HG03342 (cell line): ENCODE results near the gene SRP19.
"Not testable (repeated sequence)": the region's sequence is repeated elsewhere in the genome, so short reads cannot be mapped to it uniquely, and the experiment has no call there.

Source experiments
- ATAC-seq: cut with Tn5 transposase; IDR thresholded peaks from one replicate; pipeline ENCODE4 v1.9.1; 2021; ENCODE audit warnings: mild to moderate bottlenecking, moderate library complexity; ENCODE audit not compliant: unreplicated experiment

The SRP19 gene

DNA sequence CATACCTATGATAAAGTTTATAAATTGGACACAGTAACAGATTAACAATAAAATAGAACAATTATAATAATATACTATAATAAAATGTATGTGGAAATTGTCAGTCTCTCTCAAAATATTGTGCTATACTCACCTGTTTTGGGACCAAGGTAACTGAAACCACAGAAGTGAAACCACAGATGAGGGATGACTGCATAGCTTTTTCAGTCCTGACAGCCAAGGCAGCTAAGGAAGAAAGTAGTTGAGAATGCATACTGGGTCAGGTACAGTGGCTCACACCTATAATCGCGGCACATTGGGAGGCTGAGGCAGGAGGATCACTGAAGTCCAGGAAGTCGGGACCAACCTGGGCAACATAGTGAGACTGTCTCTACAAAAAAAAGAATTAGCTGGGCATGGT lies 8.9 kb downstream of the SRP19 start:
- ATAC-seq = peak; percentile 69

DNA sequence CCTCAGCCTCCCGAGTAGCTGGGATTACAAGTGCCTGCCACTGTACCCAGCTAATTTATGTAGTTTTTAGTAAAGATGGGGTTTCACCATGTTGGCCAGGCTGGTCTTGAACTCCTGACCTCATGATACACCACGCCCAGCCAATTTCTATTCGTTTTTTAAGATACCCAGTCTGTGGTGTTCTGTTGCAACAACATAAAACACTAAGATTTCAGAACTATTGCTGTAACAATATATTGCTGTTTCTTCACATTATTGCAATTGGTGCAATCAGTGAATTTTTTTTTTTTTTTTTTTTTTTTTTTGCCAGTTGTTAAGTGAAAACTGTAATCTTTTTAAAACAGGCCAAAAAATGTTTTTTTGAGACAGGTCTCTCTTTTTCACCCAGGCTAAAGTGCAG lies 9.9 kb downstream of the SRP19 start:
- ATAC-seq = no peak

DNA sequence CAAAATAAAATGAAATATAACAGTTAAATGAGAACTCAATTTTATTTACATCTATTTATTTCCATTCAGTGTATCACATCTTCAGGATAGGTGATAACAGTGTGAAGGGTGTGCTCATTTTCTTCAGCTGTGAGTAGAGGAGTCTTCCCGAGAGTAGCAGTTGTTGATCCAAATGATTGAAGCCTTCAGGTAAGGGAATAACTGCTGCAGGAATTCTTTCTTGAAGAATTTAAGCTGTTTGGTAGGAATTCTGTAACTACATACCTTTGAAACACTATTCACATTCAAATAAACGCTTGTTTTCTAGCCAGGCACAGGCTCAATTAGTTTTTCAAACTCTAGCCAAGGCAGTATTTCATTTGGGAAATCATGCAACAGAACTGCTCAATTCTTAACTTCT lies 15.3 kb downstream of the SRP19 start:
- no peak for ATAC-seq

DNA sequence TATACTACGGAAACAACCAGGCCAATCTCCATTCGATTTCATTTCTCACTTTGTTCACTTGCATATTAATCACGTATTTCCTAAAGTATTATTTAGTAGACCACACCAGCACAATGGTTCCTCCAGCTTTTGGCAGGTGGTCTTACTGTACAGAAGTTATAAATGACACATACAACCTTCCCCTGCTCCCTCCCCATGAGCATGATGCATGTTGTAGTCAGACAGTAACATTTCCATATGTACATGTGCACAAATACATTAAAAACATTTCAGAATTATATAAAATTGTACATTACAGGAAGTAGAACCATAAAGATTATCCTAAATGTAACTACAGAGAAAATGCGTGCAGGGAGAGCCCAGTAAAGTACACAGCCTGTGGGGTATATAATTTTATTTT lies 17.0 kb downstream of the SRP19 start:
- no peak for ATAC-seq

DNA sequence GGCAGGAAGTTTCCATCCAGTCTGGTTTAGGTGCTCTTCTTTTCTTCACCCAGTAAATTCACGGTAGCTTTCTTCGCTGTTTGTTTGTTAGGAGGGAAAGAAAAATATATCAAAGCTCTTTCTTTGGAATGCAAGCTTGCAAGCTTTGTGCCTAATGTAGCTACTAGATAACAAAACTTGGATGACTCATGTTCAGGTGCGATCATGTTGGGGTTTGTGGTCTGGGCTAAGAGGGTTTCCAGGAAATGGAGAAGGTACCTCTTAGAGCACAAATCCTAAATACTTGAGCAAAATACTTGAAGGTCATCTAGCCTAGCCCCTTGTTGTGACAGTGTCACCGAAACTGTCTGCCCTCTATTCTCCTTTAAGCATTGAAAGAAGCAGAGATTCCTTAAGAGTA lies 17.7 kb downstream of the SRP19 start:
- ATAC-seq = peak; percentile 67

DNA sequence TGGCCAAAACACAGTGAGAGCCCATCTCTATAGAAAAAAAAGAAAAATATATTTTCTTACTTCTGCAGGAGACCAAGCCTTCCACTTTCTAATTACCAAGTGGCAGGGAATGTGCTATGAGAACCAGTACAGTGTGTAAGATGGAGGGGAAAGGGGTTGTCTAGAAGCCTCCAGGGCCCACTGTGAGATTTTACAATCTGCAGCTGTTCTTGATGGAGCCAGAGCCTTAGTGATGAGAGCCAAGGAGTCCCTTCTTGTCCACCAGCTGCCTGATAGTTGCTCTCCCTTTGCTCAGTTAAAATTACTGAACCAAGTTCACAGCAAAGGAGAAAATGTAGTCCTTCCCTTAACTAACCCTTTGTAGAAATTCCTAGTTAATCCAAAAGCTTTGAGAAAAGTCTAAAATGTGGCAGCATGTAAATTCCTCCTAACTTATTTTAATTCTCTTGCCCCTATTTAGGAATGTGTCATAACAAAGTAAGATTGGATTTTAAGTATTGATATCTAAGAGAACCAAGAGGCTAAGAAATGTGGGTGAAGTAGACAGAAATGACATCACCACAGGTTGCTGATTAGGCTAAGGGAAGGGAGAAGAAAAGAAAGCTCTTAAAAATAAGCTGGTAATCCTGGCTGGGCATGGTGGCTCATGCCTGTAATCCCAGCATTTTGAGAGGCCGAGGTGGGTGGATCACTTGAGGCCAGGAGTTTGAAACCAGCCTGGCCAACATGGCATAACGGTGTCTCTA lies 19.3 kb downstream of the SRP19 start:
- no peak for ATAC-seq

DNA sequence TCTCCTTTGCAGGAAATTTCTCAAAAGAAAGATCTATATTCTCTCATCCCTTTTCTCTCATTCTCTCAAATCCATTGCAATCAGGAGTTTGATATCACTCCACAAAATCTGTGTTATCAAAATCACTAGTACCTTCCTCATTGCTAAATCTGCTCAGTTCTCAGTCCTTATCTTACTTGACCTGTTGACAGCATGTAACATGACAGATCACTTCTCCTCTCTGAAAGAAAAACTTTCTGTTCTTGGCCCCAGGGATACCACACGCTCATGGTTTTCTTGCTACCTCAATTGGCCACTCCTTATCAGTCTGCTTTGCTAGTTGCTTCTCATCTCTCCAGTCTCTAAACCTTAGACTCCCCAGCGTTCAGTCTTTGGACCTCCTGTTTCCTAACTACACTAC lies 22.1 kb downstream of the SRP19 start:
- ATAC-seq = no peak

DNA sequence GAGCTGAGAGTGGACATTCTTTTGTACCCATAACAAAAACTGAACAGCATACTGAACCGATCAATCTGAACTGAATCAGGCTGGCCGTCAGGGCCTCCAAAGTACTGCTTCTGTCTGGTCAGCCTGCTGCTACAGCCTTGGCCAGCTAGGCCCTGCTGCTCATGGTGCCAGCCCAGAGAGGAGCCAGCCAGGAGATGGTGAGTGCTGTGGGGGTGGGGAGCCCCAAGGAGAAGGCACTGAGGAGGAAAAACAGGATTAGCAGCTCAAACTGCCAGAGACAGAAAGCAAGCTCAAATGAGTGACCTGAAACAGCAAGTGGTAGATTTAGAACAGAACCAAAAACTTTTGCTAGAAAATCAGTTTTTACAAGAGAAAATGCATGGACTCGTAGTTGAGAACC lies 23.9 kb downstream of the SRP19 start:
- ATAC-seq = no peak

DNA sequence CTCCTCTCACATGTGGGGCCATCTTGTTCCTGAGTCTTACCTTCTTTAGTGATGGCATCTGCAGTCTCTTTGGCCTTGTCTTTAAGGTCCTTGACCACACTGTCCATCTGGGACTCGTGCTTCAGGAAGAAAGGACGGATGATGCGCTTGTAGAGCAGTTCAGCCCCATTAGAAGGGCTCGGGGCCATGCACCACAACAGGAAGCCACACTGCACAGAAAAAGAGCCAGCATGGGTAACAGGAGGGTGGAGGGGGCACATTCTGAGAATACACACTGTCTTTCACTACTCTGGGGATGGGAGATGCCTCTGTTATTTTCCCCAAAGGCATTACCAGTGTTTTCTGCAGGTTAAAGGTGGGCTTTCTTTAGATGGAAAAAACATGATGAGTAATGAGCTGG lies 25.9 kb downstream of the SRP19 start:
- no peak for ATAC-seq

DNA sequence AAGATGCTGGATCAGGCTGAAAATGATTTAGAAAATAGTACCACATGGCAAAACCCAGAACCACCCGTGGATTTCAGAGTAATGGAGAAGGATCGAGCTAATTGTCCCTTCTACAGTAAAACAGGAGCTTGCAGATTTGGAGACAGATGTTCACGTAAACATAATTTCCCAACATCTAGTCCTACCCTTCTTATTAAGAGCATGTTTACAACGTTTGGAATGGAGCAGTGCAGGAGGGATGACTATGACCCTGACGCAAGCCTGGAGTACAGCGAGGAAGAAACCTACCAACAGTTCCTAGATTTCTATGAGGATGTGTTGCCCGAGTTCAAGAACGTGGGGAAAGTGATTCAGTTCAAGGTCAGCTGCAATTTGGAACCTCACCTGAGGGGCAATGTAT lies 31.0 kb downstream of the SRP19 start:
- ATAC-seq = not testable (repeated sequence)

DNA sequence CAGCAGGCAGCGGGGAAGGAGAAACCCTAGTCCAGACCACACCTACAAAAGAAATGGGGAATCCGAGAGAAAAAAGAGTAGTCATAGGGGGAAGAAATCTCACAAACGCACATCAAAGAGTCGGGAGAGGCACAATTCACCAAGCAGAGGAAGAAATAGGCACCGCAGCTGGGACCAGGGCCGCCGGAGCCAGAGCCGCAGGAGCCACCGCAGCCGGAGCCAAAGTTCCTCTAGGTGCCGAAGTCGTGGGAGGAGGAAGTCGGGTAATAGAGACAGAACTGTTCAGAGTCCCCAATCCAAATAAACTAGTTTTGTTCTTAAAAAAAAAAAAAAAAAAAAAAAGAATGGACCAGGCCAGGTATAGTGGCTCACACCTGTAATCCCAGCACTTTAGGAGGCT lies 31.7 kb downstream of the SRP19 start:
- ATAC-seq = no peak

DNA sequence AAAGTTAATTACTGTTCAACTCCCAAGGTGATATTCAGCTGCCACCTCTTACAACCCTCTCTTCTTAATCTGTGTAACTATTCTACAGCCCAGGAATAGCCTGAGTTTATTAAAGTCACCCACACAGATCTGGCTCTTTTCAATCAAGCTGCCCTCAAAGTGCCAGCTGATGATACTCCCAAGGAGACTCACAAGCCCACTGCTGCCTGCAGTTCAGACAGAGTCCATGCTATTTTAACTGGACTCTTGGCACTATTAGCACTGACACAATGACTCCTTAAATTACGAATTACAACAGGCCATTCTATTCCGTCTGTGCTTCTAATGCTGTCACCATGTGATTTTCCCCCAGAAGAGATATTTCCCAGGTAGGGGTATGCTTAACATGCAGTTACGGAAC lies 34.6 kb downstream of the SRP19 start:
- no peak for ATAC-seq

DNA sequence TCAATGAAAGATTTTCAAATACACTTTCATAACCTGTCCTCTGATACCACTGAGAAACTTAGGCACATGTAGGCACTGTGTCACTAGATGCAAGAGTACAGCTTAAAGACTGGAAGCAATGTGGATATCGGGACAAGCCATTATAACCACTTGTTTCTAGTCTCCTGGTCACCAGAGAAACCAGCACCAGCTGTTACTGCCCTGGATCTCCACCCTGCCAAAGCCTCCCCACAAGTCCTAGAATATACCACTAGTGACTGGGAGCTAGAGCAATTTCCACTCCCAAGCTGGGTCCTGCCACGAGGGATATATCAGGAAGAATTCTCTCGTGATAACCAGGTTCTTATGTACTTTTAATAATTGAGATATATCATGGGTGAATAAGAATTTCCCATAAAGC lies 41.5 kb downstream of the SRP19 start:
- no peak for ATAC-seq

DNA sequence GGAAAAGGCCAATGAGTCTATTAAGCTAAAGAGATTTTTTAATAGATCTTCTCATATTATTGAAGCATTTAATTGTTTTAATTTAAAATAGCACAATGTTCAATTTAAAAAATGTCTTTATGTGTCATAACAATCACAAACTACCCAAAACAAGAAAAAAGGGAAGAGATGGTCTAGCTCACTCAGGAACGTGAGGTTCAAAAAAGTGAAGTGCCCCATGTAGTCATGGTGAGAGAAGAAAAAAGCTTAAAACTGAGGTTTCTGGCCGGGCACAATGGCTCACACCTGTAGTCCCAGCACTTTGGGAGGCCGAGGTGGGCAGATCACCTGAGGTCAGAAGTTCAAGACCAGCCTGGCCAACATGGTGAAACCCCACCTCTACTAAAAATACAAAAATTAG lies 43.9 kb downstream of the SRP19 start:
- not testable (repeated sequence) for ATAC-seq

DNA sequence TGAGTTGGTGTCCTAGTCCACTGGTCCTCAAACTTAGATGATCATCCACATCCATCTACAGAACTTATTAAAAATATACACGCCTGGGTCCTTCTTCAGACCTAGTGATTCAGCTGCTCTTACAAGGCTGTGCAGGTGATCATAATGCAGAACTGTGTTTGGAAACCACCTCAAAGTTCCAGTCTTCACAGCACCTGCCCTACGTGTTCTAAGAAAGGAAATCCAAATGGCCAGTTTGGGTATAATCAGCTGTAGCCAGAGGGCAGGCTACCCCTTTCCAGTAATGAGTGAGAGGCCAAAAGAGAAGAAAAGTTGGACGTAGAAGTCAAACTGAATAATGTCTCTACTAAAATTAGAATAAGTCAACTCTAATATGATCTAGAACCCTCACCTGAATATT lies 45.5 kb downstream of the SRP19 start:
- ATAC-seq = no peak

DNA sequence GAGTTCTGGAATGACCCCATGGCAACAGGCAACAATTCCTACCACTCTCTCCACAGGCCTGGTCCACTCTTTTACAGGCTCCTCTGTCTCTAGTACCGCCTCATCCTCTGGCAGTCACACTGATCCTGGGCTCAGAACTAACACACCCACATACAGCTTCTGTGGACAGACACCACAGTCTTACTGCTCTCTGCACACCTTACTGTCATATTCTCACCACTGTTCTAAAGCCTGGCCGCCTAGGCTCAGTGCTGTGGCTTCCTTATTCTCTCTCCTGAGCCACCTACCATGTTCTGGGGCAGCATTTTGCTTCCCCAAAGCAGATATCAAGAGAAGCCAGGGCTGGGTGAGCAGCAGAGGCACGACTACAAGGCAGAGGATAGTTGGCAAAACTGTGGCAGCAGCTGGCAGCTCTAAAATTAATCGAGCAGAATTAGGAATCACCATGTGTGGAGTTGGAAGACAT lies 46.1 kb downstream of the SRP19 start:
- no peak for ATAC-seq

DNA sequence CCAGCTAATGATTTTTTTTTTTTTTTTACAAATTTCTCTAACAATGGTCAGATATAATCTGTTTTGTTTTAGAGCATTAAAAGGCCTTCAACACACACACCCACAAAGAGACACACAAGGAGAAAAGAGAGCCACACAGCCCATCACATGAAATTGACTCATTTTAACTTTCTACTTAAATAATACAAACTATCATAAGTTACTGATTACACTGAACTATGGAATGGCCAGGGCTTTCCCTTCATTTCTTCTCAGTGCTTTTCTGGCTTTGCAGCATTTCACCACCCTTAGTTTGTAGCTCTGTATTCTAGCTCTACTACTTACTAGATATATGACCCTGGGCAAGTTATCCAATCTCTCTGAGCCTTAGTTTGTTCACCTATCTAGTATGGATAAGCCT lies 47.8 kb downstream of the SRP19 start:
- no peak for ATAC-seq

DNA sequence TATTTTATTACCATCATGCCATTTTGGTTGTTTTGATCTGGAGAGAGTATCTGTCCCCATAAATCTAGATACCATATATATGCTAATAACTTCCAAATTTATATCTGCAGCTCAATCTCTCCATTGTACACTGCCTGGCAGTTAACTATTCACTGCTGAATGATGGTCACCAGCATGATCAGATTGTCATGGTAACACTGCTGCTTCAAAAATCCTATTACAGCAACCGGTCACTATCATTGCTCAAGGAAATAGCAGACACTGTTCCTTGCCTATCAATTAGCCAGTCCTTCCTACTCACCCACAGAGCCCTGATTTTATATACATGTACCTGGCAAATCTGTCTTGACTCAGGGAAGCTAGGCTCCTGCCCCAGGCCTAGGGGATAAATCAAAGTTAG lies 49.4 kb downstream of the SRP19 start:
- ATAC-seq = no peak

DNA sequence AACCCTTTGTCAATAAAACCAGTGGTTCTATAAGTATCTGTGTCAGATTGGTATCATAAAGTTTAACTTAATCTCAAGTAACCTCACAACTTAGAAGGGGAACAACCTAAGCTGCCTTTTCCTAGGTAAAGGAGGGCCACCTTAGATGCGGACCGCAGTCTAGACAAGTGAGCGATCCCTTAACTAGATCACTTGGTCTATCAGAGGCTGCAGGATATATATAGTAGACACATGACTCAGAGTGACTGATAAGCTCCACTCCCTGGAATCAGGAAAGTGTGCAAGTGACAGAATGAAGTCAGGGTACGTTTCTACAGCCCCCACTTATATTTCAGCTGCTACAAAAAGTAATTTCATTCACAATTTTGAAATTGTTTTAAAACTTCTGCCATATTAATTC lies 53.5 kb downstream of the SRP19 start:
- no peak for ATAC-seq

DNA sequence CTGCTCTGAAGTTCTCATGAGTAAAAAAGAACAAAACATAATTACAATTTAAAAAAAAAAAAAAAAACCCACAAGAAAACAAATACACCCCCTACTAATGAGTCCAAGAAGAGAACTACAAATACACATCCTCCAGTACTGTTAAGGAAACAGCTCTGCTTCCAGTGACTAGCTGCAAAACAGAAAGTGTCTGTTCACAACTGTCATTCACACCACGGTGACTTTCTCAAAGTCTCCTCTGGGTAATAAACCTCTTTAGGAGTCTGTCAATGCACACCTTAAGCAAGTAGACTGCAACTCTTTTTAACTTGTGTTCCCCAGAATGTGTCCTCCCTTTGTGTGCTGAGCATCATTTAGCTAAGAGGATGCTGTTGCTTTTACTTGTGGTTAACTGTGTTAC lies 54.7 kb downstream of the SRP19 start:
- no peak for ATAC-seq

DNA sequence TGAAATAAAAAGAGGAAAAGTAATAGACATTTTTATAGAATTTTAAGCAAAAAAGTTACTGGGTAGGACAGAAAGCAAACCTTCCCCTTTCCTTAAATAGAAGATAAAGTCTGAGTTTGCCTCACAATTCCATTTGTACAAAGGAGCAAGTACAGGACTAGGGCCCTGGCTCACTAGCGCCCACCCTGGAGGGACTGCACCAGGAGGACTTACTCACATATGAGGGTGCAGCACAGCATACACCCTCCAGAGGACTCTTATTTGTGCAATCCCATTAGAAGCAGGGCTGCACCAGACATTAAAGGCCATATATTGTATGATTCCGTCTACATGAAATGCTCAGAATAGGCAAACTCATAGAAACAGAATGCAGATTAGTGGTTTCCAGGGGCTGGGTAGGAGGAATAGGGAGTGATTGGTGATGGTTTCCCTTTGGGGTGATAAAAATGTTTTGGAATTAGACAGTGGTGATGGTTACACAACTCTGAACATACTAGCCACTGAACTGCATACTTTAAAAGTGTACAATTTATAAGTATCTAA lies 56.4 kb downstream of the SRP19 start:
- no peak for ATAC-seq

DNA sequence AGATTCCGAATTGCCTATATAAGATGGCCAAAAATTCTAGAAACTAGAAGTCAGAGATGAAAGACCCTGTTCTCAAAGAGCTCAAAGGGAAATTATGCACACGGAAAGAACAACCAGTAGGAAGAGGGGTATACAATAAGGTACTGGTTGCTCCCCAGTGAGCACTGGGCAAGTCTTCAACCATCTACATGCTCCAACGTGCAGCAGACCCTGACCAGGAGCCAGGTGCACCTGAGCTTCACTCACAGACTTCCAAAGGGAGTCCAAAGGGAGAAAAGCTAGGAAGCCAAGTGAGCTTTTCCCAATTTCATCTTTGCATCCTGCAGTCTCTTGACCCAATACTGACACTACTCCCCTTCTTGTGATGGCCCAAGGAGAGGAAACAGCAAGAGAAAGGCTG lies 57.0 kb downstream of the SRP19 start:
- ATAC-seq = no peak

DNA sequence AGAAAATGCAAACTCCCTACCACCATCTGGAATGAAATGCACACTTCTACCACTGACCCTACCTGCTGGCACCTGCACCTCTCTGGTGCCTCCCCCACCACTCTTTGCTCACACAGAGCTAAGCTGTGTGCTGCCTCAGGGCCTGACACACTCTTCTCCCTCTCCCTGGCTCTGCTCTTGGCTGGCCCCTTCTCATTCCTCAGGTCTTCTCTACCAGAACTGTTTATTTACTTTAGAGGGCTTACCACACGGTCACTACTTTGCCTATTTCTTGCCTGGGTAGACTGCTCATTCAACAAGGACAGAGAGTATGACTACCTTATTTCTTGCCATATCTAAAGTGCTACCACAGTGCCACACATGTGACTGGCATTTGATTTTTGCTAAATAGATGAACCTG lies 57.6 kb downstream of the SRP19 start:
- ATAC-seq = no peak
